Psoas muscle (tissue), 8 donors: Measurements from ENCODE around the gene MCHR1. TPM values are rescaled to one million over a fixed set of nuclear protein-coding genes. Genes with fewer than 3 reads are reported as not detected.

Experiments used
- ATAC-seq, 4 donors: fragments of 200-7000 bp; cut with Tn5 transposase; one replicate each; pipeline ENCODE4 v1.9.1; 2020; ENCODE audit warnings: moderate library complexity in 3 of 4, mild to moderate bottlenecking in 2 of 4
- DNase-seq, 2 donors: peaks; one replicate each; pipeline ENCODE4 v3.0.0-alpha.2; 2020
- H3K27ac ChIP-seq: fragments of 200-600 bp; one replicate; pipeline ENCODE4 v1.8.0; 2022
- H3K27me3 ChIP-seq, 3 donors: fragments of 200-600 bp in 1 of 3; one replicate each; pipeline versions ENCODE4 v1.6.1 to v1.8.0; 2013 to 2022; ENCODE audit warnings: low read length in 2 of 3, mild to moderate bottlenecking in 2 of 3, moderate library complexity in 1 of 3; ENCODE audit not compliant: insufficient read depth in 3 of 3
- H3K36me3 ChIP-seq, 2 donors: fragments of 200-600 bp in 1 of 2; one replicate each; pipeline versions ENCODE4 v1.6.1 to v1.8.0; 2013 to 2022; ENCODE audit warnings: low read depth in 1 of 2, mild to moderate bottlenecking in 1 of 2, moderate library complexity in 1 of 2; ENCODE audit not compliant: insufficient read depth in 1 of 2
- H3K4me1 ChIP-seq: fragments of 200-600 bp; one replicate; pipeline ENCODE4 v1.8.0; 2022
- H3K4me3 ChIP-seq: fragments of 200-600 bp; one replicate; pipeline ENCODE4 v1.8.0; 2022; ENCODE audit warnings: mild to moderate bottlenecking
- H3K9me3 ChIP-seq: fragments of 200-600 bp; one replicate; pipeline ENCODE4 v1.8.0; 2022
- CTCF ChIP-seq: fragments of 200-600 bp; IDR thresholded peaks from one replicate; pipeline ENCODE4 v1.8.0; 2022; ENCODE audit warnings: antibody characterized with exemption
- WGBS, 3 donors: extraction: QIAGEN DNeasy Blood & Tissue Kit; methylation state at CpG; one replicate each; pipeline versions ENCODE4 v1.1.6 to v1.1.7; 2013; 5-methylcytosine and 5-hydroxymethylcytosine counted together
- intact Hi-C, 2 donors: fragments of 100-400 bp; cut with DNase I; formaldehyde crosslinking; loops; one replicate each; pipeline versions ENCODE4 v1.11.0 to v1.14.2; 2022
- long read RNA-seq, 2 donors: library from polyadenylated mRNA; unstranded; transcript quantifications; one replicate each; pipeline ENCODE4 v2.0.0, GENCODE V29; 2021
- polyA plus RNA-seq, 3 donors: library from polyadenylated mRNA; stranded (reverse); fragments of 200-250 nt; gene quantifications; one replicate each; pipeline ENCODE4 v1.2.3, GENCODE V29; 2013
- total RNA-seq, 4 donors: library from RNA; stranded (reverse); fragmentation: NEBNext Ultra II Directional in 2 of 4; extraction: Animal tissue kit (Norgen Biotek cat#: 25700) in 2 of 4; gene quantifications; one replicate each; pipeline versions ENCODE4 v1.2.1 to v1.2.4, GENCODE V29; 2021 to 2023
- donor health status: healthy with polysubstance abuse.
- donor health status: DM: no; HTN: no; CAD: no; lungs with moderate emphysema.
- donor health status: Bipolar disorder and iron deficiency.
- donor health status: healthy.
- donor health status: DM: yes; HTN: yes; CAD: no.
- donor health status: DM: no; HTN: no; CAD: no.
- donor health status: DM: no; HTN: no; CAD: no.
- donor health status: DM: yes; HTN: yes; CAD: no.

MCHR1 gene
- total RNA-seq, result 1 to 10 TPM in 1 of 4 donors, under 1 TPM in 1, not detected in 2; 0.21 to 1.2 TPM
- polyA plus RNA-seq, result under 1 TPM in 2 of 3 donors, not detected in 1; 0.04 to 0.08 TPM
- long read RNA-seq, donor 1, result 0 reads
- long read RNA-seq, donor 2, result 0 reads

GRCh38 chr22:40679249-40679963 lies at the start of gene MCHR1:
MCHR1 (plus strand) TSS chr22:40679484; CDS start chr22:40679653, 169 bp downstream.
- no peak for TF ChIP-seq CTCF
- peak within 1 kb of the TSS; percentile 29 for H3K4me3 ChIP-seq
- ATAC-seq (no peak), DNase-seq (no peak)
- peaks cover 0 to 19% (median 6%) of the 10 kb centered on the region in 3 donors for H3K27me3 ChIP-seq
- no peaks in the 10 kb centered on the region for H3K36me3 ChIP-seq
- 9 to 15% (median 12%) methylated on average over 21 of the region's 21 CpGs for WGBS, 3 donors
- H3K9me3 ChIP-seq, result no peaks in the 10 kb centered on the region
- H3K27ac ChIP-seq, result no peak within 1 kb of the TSS
- peaks cover 9% of the 10 kb centered on the region for H3K4me1 ChIP-seq
- intact Hi-C loops, result no loop called here

GRCh38 chr22:40631925-40632324 lies 47.4 kb upstream of the MCHR1 start:
- 94 to 97% (median 97%) methylated on average over 2 of the region's 2 CpGs for WGBS, 3 donors
- H3K9me3 ChIP-seq, result no peaks in the 10 kb centered on the region
- H3K36me3 ChIP-seq, result no peaks in the 10 kb centered on the region
- TF ChIP-seq CTCF, result no peak
- H3K27me3 ChIP-seq, result no peaks in the 10 kb centered on the region
- peaks cover 55% of the 10 kb centered on the region for H3K4me1 ChIP-seq
- H3K27ac ChIP-seq, result no peak overlapping the region
- H3K4me3 ChIP-seq, result no peak overlapping the region
- no peak for ATAC-seq
- DNase-seq, result no peak
- intact Hi-C loops, result no loop called here

- 95 to 98% (median 97%) methylated on average over 3 of the region's 3 CpGs for WGBS, 3 donors
- Histone ChIP-seq H3K4me1 (peaks cover 49% of the 10 kb centered on the region), H3K36me3 (no peaks in the 10 kb centered on the region), H3K4me3 (no peak overlapping the region), H3K27ac (no peak overlapping the region), H3K9me3 (no peaks in the 10 kb centered on the region), H3K27me3 (no peaks in the 10 kb centered on the region)
- no peak for TF ChIP-seq CTCF
- ATAC-seq (no peak), DNase-seq (no peak)
- intact Hi-C loops, result no loop called here
Observed at GRCh38 chr22:40633036-40633435, 46.2 kb upstream of the MCHR1 start.

- ATAC-seq, result no peak
- Histone ChIP-seq H3K4me1 (peaks cover 41% of the 10 kb centered on the region), H3K4me3 (peak overlapping the region; percentile 93), H3K27ac (no peak overlapping the region), H3K36me3 (no peaks in the 10 kb centered on the region), H3K9me3 (no peaks in the 10 kb centered on the region), H3K27me3 (no peaks in the 10 kb centered on the region)
- 68 to 76% (median 70%) methylated on average over 11 of the region's 11 CpGs for WGBS, 3 donors
- intact Hi-C loops, result no loop called here
- TF ChIP-seq CTCF, result no peak
- no peak for DNase-seq
Observed at GRCh38 chr22:40634119-40634903, 45.0 kb upstream of the MCHR1 start.
